HFFc6 (cell line): ENCODE results near the gene CRYGN. TPM values are rescaled to one million over a fixed set of nuclear protein-coding genes. Genes with fewer than 3 reads are reported as not detected.

ENCODE experiments used
- DNase-seq: peaks from one replicate; pipeline ENCODE4 v3.0.0-alpha.2; 2018
- H3K27ac Mint-ChIP-seq: 2 replicates; pipeline ENCODE4 v1.8.0; 2020; ENCODE audit warnings: mild to moderate bottlenecking, mixed read lengths
- H3K27me3 Mint-ChIP-seq: 2 replicates; pipeline ENCODE4 v1.8.0; 2021; ENCODE audit warnings: mild to moderate bottlenecking, moderate library complexity, mixed read lengths; ENCODE audit not compliant: insufficient read depth
- H3K36me3 Mint-ChIP-seq: 2 replicates; pipeline ENCODE4 v1.8.0; 2021; ENCODE audit warnings: low read depth, mixed read lengths
- H3K4me1 Mint-ChIP-seq: 2 replicates; pipeline ENCODE4 v1.8.0; 2020; ENCODE audit warnings: low read depth, mixed read lengths
- H3K4me3 Mint-ChIP-seq: 2 replicates; pipeline ENCODE4 v1.8.0; 2020; ENCODE audit warnings: mild to moderate bottlenecking, moderate library complexity, mixed read lengths
- H3K9me3 Mint-ChIP-seq: 2 replicates; pipeline ENCODE4 v1.8.0; 2020; ENCODE audit warnings: mild to moderate bottlenecking, mixed read lengths
- CTCF ChIP-seq: fragments of 200-600 bp; sonication (generic); IDR thresholded peaks from 2 replicates; pipeline ENCODE4 v1.5.0; 2021; ENCODE audit warnings: antibody characterized with exemption, mild to moderate bottlenecking
- total RNA-seq, 6 experiments: library from RNA; stranded (reverse); fragmentation: NEBNext Ultra II Directional; extraction: Animal tissue kit (Norgen Biotek cat#: 25700); gene quantifications; 2 replicates in 1 of 6; 3 replicates in 5 of 6; pipeline ENCODE4 v1.2.3, GENCODE V29; 2021

Gene CRYGN
- total RNA-seq, 6 experiments from 2014 or later: not detected

GRCh38 chr7:151388007-151388297 lies 52.0 kb downstream of the CRYGN start:
- peaks cover 47% of the 10 kb centered on the region for H3K27me3 Mint-ChIP-seq
- no peak overlapping the region for H3K4me3 Mint-ChIP-seq
- no peaks in the 10 kb centered on the region for H3K9me3 Mint-ChIP-seq
- H3K36me3 Mint-ChIP-seq: no peaks in the 10 kb centered on the region
- no peak for TF ChIP-seq CTCF
- no peak for DNase-seq
- H3K4me1 Mint-ChIP-seq: no peaks in the 10 kb centered on the region
- no peak overlapping the region for H3K27ac Mint-ChIP-seq

- Mint-ChIP-seq H3K9me3 (no peaks in the 10 kb centered on the region), H3K36me3 (no peaks in the 10 kb centered on the region), H3K27ac (no peak overlapping the region), H3K4me3 (no peak overlapping the region), H3K4me1 (no peaks in the 10 kb centered on the region), H3K27me3 (peaks cover 49% of the 10 kb centered on the region)
- no peak for TF ChIP-seq CTCF
- DNase-seq: no peak
Observed at GRCh38 chr7:151387161-151388006, 52.6 kb downstream of the CRYGN start.

GRCh38 chr7:151386301-151387160 lies 53.4 kb downstream of the CRYGN start:
- no peaks in the 10 kb centered on the region for H3K4me1 Mint-ChIP-seq
- no peaks in the 10 kb centered on the region for H3K9me3 Mint-ChIP-seq
- DNase-seq: no peak
- no peaks in the 10 kb centered on the region for H3K36me3 Mint-ChIP-seq
- no peak overlapping the region for H3K4me3 Mint-ChIP-seq
- peaks cover 52% of the 10 kb centered on the region for H3K27me3 Mint-ChIP-seq
- no peak overlapping the region for H3K27ac Mint-ChIP-seq
- TF ChIP-seq CTCF: no peak

- Mint-ChIP-seq H3K27me3 (peaks cover 49% of the 10 kb centered on the region), H3K4me1 (no peaks in the 10 kb centered on the region), H3K36me3 (no peaks in the 10 kb centered on the region), H3K4me3 (no peak overlapping the region), H3K27ac (no peak overlapping the region), H3K9me3 (no peaks in the 10 kb centered on the region)
- DNase-seq: no peak
- TF ChIP-seq CTCF: no peak
Observed at GRCh38 chr7:151385626-151386300, 54.2 kb downstream of the CRYGN start.

GRCh38 chr7:151384776-151385625 lies 54.9 kb downstream of the CRYGN start:
- Mint-ChIP-seq H3K4me3 (no peak overlapping the region), H3K36me3 (no peaks in the 10 kb centered on the region), H3K27ac (no peak overlapping the region), H3K27me3 (peaks cover 43% of the 10 kb centered on the region), H3K4me1 (no peaks in the 10 kb centered on the region), H3K9me3 (no peaks in the 10 kb centered on the region)
- no peak for DNase-seq
- TF ChIP-seq CTCF: no peak
